Spleen (tissue), 11 donors: ENCODE measurements around the gene BHLHE23. TPM values are rescaled to one million over a fixed set of nuclear protein-coding genes. Genes with fewer than 3 reads are reported as not detected.

Experiments
- DNase-seq: peaks from one replicate; pipeline ENCODE4 v3.0.0-alpha.2; 2020
- H3K27ac ChIP-seq, 8 donors: fragments of 200-600 bp; sonication (generic) in 7 of 8; 1 replicate in 4 of 8; 2 replicates in 4 of 8; pipeline versions ENCODE4 v1.5.0 to v1.8.0; 2016 to 2021; ENCODE audit warnings: inconsistent platforms in 4 of 8, mild to moderate bottlenecking in 4 of 8, moderate library complexity in 1 of 8
- H3K27me3 ChIP-seq, 7 donors: fragments of 200-600 bp; sonication (generic) in 6 of 7; replicated peaks in 1 of 7; 1 replicate in 4 of 7; 2 replicates in 3 of 7; pipeline versions ENCODE4 v1.5.0 to v1.8.0; 2016 to 2021; ENCODE audit warnings: inconsistent platforms in 3 of 7, mild to moderate bottlenecking in 1 of 7
- H3K36me3 ChIP-seq, 6 donors: fragments of 200-600 bp; sonication (generic) in 5 of 6; 1 replicate in 4 of 6; 2 replicates in 2 of 6; pipeline versions ENCODE4 v1.5.0 to v1.8.0; 2016 to 2021; ENCODE audit warnings: inconsistent platforms in 2 of 6
- H3K4me1 ChIP-seq, 6 donors: fragments of 200-600 bp; sonication (generic) in 5 of 6; 1 replicate in 3 of 6; 2 replicates in 3 of 6; pipeline versions ENCODE4 v1.5.0 to v1.8.0; 2016 to 2021; ENCODE audit warnings: inconsistent platforms in 3 of 6
- H3K4me3 ChIP-seq, 8 donors: fragments of 200-600 bp; sonication (generic) in 7 of 8; 1 replicate in 4 of 8; 2 replicates in 4 of 8; pipeline versions ENCODE4 v1.5.0 to v1.8.0; 2016 to 2021; ENCODE audit warnings: inconsistent platforms in 4 of 8, mild to moderate bottlenecking in 4 of 8, moderate library complexity in 2 of 8
- H3K9me3 ChIP-seq, 8 donors: fragments of 200-600 bp; sonication (generic) in 7 of 8; 1 replicate in 4 of 8; 2 replicates in 4 of 8; pipeline versions ENCODE4 v1.5.0 to v1.8.0; 2016 to 2021; ENCODE audit warnings: inconsistent platforms in 4 of 8
- CTCF ChIP-seq, 11 experiments: fragments of 200-600 bp in 7 of 11; fragments of 450-650 bp in 4 of 11; sonication (generic) in 4 of 11; IDR thresholded peaks in 8 of 11; conservative IDR thresholded peaks in 3 of 11; 1 replicate in 7 of 11; 2 replicates in 4 of 11; pipeline versions ENCODE4 v1.4.0 to v1.8.0; 2016 to 2021; ENCODE audit warnings: antibody characterized with exemption in 11 of 11, inconsistent platforms in 4 of 11, mild to moderate bottlenecking in 1 of 11
- POLR2A ChIP-seq, 3 donors: fragments of 450-650 bp; IDR thresholded peaks; one replicate each; pipeline ENCODE4 v1.5.1; 2017; ENCODE audit warnings: antibody characterized with exemption in 3 of 3, mild to moderate bottlenecking in 1 of 3
- POLR2AphosphoS5 ChIP-seq, 3 donors: sonication (generic); formaldehyde crosslinking; IDR thresholded peaks; one replicate each; pipeline ENCODE4 v1.5.1; 2017; ENCODE audit warnings: antibody characterized with exemption in 3 of 3
- WGBS, 5 donors: extraction: QIAGEN DNeasy Blood & Tissue Kit in 3 of 5; methylation state at CpG; one replicate each; pipeline versions ENCODE4 v1.1.5 to v1.1.7; 2013 to 2018; 5-methylcytosine and 5-hydroxymethylcytosine counted together
- intact Hi-C: fragments of 100-400 bp; cut with DNase I; formaldehyde crosslinking; loops from one replicate; pipeline ENCODE4 v1.15.0; 2023; ENCODE audit warnings: low total_unique reads
- polyA plus RNA-seq, 3 donors: library from polyadenylated mRNA; stranded (reverse); fragments of 200-250 nt; gene quantifications; one replicate each; pipeline ENCODE4 v1.2.1, GENCODE V29; 2013
- total RNA-seq, 7 donors: library from RNA; depleted of rRNA in 3 of 7; stranded (reverse); fragments of >200 nt in 3 of 7; fragmentation: NEBNext Ultra II Directional in 4 of 7; extraction: Animal tissue kit (Norgen Biotek cat#: 25700) in 4 of 7; gene quantifications; one replicate each; pipeline versions ENCODE4 v1.1.0 to v1.2.1, GENCODE V29; 2016 to 2021
- donor health status: healthy with polysubstance abuse.
- donor health status: DM: no; HTN: no; CAD: no; lungs with moderate emphysema.
- donor health status: DM: no; HTN: no; CAD: no.
- donor health status: Bipolar disorder and iron deficiency.
- donor health status: healthy.
- donor health status: DM: no; HTN: no; CAD: no.
- donor health status: DM: yes; HTN: yes; CAD: no.

BHLHE23 gene
- total and polyA plus RNA-seq, 10 donors = not detected

GRCh38 chr20:63027922-63028389 lies 21.2 kb upstream of the BHLHE23 start:
- 8 to 13% (median 10%) methylated on average over 11 to 23 of the region's 23 CpGs for WGBS, 5 donors
- Histone ChIP-seq H3K36me3 (no peaks in the 10 kb centered on the region), H3K4me3 (peak overlapping the region in 1 of 8 donors; percentile 45), H3K4me1 (peaks cover 8 to 30% (median 15%) of the 10 kb centered on the region in 6 donors), H3K27me3 (peaks cover 7 to 98% (median 87%) of the 10 kb centered on the region in 7 donors), H3K9me3 (no peaks in the 10 kb centered on the region), H3K27ac (no peak overlapping the region)
- intact Hi-C loops = no loop called here
- DNase-seq = peak; percentile 68
- no peak for TF ChIP-seq POLR2A (IDR thresholded peaks at IDR 0.05)

- Histone ChIP-seq H3K36me3 (no peaks in the 10 kb centered on the region), H3K9me3 (no peaks in the 10 kb centered on the region), H3K27me3 (peaks cover 7 to 98% (median 87%) of the 10 kb centered on the region in 7 donors), H3K4me1 (peaks cover 8 to 27% (median 12%) of the 10 kb centered on the region in 6 donors), H3K4me3 (no peak overlapping the region), H3K27ac (no peak overlapping the region)
- DNase-seq = peak; percentile 30
- 44 to 57% (median 50%) methylated on average over 27 of the region's 27 CpGs for WGBS, 5 donors
- intact Hi-C loops = no loop called here
- TF ChIP-seq POLR2AphosphoS5 (IDR thresholded peaks at IDR 0.05) (no peak), POLR2A (IDR thresholded peaks at IDR 0.05) (no peak), CTCF (IDR thresholded peaks at IDR 0.05 in 8 of 11, conservative IDR thresholded peaks at IDR 0.05 in 3 of 11) (no peak)
Observed at GRCh38 chr20:63027221-63027921, 20.6 kb upstream of the BHLHE23 start.

GRCh38 chr20:63026582-63027165 lies 19.9 kb upstream of the BHLHE23 start:
- TF ChIP-seq POLR2A (IDR thresholded peaks at IDR 0.05) = no peak
- TF ChIP-seq CTCF (IDR thresholded peaks at IDR 0.05 in 8 of 11, conservative IDR thresholded peaks at IDR 0.05 in 3 of 11) = no peak
- no peak for TF ChIP-seq POLR2AphosphoS5 (IDR thresholded peaks at IDR 0.05)
- peak; percentile 62 for DNase-seq
- H3K27me3 ChIP-seq = peaks cover 7 to 98% (median 87%) of the 10 kb centered on the region in 7 donors
- no peak overlapping the region for H3K27ac ChIP-seq
- no peaks in the 10 kb centered on the region for H3K9me3 ChIP-seq
- WGBS, 5 donors = 66 to 78% (median 72%) methylated on average over 10 to 13 of the region's 13 CpGs
- no peaks in the 10 kb centered on the region for H3K36me3 ChIP-seq
- H3K4me3 ChIP-seq = no peak overlapping the region
- intact Hi-C loops = no loop called here
- H3K4me1 ChIP-seq = peaks cover 8 to 27% (median 12%) of the 10 kb centered on the region in 6 donors

- TF ChIP-seq POLR2AphosphoS5 (IDR thresholded peaks at IDR 0.05) (no peak), POLR2A (IDR thresholded peaks at IDR 0.05) (no peak), CTCF (IDR thresholded peaks at IDR 0.05 in 8 of 11, conservative IDR thresholded peaks at IDR 0.05 in 3 of 11) (no peak)
- Histone ChIP-seq H3K9me3 (peaks cover 0 to 5% (median 1%) of the 10 kb centered on the region in 8 donors), H3K27me3 (peaks cover 7 to 98% (median 83%) of the 10 kb centered on the region in 7 donors), H3K4me3 (peak overlapping the region in 2 of 8 donors; percentile 10 to 41), H3K4me1 (peaks cover 8 to 27% (median 12%) of the 10 kb centered on the region in 6 donors), H3K27ac (no peak overlapping the region), H3K36me3 (no peaks in the 10 kb centered on the region)
- DNase-seq = peak; percentile 74
- 37 to 42% (median 40%) methylated on average over 26 to 45 of the region's 45 CpGs for WGBS, 5 donors
- intact Hi-C loops = no loop called here
Observed at GRCh38 chr20:63025534-63026331, 19.0 kb upstream of the BHLHE23 start.
